AG04450 (cell line): ENCODE results near the gene GUCD1. TPM values are rescaled to one million over a fixed set of nuclear protein-coding genes. Genes with fewer than 3 reads are reported as not detected.

Experiments used
- CTCF ChIA-PET: fragments of 300-600, 350-600 bp; formaldehyde crosslinking; extraction: SDS; loops from one replicate; lab custom pipeline; 2022; ENCODE audit warnings: antibody characterized with exemption, inconsistent platforms; lab: Charles Lee
- POLR2A ChIA-PET: fragments of 350-600 bp; formaldehyde crosslinking; extraction: SDS; loops from one replicate; lab custom pipeline; 2021; ENCODE audit warnings: antibody characterized with exemption, inconsistent platforms; lab: Yijun Ruan, JAX
- DNase-seq: peaks from one replicate; pipeline ENCODE4 v3.0.0-alpha.2; 2011; ENCODE audit warnings: low read depth, low spot score
- H3K27ac ChIP-seq: one replicate; pipeline ENCODE4 v1.5.1; 2012; ENCODE audit warnings: low read depth, low read length, control low read depth
- H3K27me3 ChIP-seq: one replicate; pipeline ENCODE4 v1.6.0; 2012; ENCODE audit warnings: low read length; ENCODE audit not compliant: control insufficient read depth, insufficient read depth
- H3K4me3 ChIP-seq: 2 replicates; pipeline ENCODE4 v1.5.1; 2011; ENCODE audit warnings: mild to moderate bottlenecking, low read depth, low read length, control low read depth
- H3K9me3 ChIP-seq: 2 replicates; pipeline ENCODE4 v1.5.1; 2012; ENCODE audit warnings: low read length; ENCODE audit not compliant: control insufficient read depth, insufficient read depth
- CTCF ChIP-seq: IDR thresholded peaks from 2 replicates; pipeline ENCODE4 v1.5.1; 2011; ENCODE audit warnings: low read depth, low read length, control low read depth, inconsistent platforms
- polyA plus RNA-seq: library from polyadenylated mRNA; depleted of rRNA; stranded (reverse); fragments of >200 nt; gene quantifications from 2 replicates; pipeline ENCODE4 v1.2.3, GENCODE V29; 2011

GUCD1 gene
- polyA plus RNA-seq, 1 experiment: 52.1 TPM

DNA sequence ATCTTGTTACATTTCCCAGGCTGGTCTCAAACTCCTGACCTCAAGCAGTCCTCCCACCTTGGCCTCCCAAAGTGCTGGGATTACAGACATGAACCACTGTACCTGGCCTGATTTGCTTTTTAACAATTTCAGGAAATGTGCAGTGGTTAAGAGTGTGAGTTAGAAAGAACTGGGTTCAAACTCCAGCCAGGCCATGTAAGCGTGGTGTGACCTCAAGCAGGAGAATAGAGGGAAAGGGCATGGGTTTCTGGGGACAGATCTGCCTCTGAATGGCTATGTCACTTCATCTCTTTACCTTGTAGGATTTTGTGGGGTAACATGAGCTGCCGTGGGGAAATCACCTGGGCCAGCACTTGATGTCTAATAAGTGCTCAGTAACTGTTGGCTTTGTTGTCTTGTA lies 10.1 kb upstream of the GUCD1 start:
- H3K27ac ChIP-seq: no peak overlapping the region
- CTCF ChIA-PET: no interaction called here
- no peak overlapping the region for H3K4me3 ChIP-seq
- no peaks in the 10 kb centered on the region for H3K27me3 ChIP-seq
- POLR2A ChIA-PET: interaction anchor here (0.8 kb wide), 1 partner anchor 9 kb away, joined by 3 read pairs; the partner anchor contains the start of gene SNRPD3
- no peak for TF ChIP-seq CTCF
- H3K9me3 ChIP-seq: no peaks in the 10 kb centered on the region
- DNase-seq: no peak

DNA sequence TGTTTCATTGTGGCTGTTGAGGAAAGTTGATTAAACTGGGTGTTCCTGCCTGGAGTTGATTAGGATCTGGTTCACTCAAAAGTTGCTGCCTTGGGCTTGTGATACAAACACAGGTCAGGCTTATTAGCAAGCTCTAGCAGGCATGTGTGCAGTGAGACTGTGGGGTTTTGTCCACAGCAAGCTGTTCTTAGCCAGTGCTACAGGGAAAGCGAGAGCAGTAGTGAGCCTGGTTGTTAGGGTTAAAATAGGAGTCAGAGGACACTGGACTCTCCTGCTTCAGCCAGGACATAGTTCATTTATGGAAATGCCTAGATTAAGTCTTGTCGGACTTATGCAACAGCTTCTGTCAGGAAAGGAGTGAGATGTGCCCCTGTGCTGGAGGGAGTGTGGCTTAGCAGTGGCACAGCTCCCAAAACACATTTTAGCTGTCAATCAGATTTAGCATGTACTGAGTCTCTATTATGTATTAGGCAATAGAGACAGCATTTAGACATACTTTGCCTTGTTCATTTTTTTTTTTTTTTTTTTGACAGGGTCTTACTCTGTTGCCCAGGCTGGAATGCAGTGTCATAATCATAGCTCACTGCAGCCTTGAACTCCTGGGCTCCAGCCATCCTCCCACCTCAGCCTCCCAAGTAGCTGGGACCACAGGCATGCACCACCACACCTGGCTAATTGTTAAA lies 9.6 kb upstream of the GUCD1 start:
- no peaks in the 10 kb centered on the region for H3K9me3 ChIP-seq
- ChIA-PET POLR2A (interaction anchor here (0.6 kb wide), 1 partner anchor 9 kb away, joined by 4 read pairs; no protein-coding TSS in a partner anchor), CTCF (no interaction called here)
- no peaks in the 10 kb centered on the region for H3K27me3 ChIP-seq
- no peak for DNase-seq
- no peak overlapping the region for H3K4me3 ChIP-seq
- no peak for TF ChIP-seq CTCF
- no peak overlapping the region for H3K27ac ChIP-seq

DNA sequence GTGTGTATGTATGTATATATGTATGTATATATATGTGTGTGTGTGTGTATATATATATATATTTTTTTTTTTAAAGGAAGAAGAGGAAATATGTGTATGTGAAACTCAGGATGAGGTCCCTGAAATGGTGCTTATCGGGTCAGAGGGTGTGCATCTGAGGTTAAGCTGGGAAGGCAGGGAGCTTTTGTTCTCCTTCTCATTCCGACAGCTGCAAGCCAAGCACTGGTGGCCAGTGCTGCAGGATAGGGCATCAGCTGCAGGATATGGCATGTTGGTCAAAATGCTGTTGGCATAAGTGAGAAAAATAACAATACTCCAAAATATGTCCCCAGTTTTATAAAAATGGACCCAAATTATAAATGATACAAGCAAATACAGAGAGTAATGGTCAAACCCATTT lies 8.3 kb upstream of the GUCD1 start:
- no peaks in the 10 kb centered on the region for H3K9me3 ChIP-seq
- no peak for TF ChIP-seq CTCF
- H3K4me3 ChIP-seq: no peak overlapping the region
- no peak overlapping the region for H3K27ac ChIP-seq
- H3K27me3 ChIP-seq: no peaks in the 10 kb centered on the region
- ChIA-PET CTCF (no interaction called here), POLR2A (no interaction called here)
- DNase-seq: no peak

DNA sequence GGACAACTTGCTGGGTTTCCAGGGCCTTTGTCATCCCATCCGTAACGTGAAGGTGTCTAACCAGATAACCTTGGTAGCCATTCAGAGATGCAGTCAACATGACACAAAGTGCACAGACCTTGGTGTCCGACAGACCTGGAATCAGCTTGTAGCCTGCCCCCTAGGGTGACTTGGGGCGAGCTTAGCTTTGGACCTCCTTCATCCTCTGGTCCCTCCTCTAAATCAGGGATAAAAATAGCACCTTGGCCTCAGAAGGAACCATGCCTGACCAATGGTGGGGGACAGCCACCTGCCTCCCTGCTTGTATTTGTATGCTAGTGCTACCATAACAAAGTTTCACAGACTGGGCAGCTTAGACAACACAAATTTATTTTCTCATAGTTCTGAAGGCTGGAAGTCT lies 4.5 kb upstream of the GUCD1 start:
- Histone ChIP-seq H3K9me3 (no peaks in the 10 kb centered on the region; the same call in 1 of the 2 replicates), H3K27ac (peak overlapping the region; percentile 21), H3K4me3 (no peak overlapping the region), H3K27me3 (no peaks in the 10 kb centered on the region)
- CTCF ChIA-PET: no interaction called here
- POLR2A ChIA-PET: no interaction called here
- no peak for TF ChIP-seq CTCF
- no peak for DNase-seq
